ENCODE measurements around the gene KCNQ1. TPM values are rescaled to one million over a fixed set of nuclear protein-coding genes. Genes with fewer than 3 reads are reported as not detected.

KCNQ1 gene
- total and polyA plus RNA-seq, 2 of the 13 experiments (the other 11 are each of a cell fraction or from before 2014, with no cell fraction given): 0.02 to 0.08 TPM

DNA sequence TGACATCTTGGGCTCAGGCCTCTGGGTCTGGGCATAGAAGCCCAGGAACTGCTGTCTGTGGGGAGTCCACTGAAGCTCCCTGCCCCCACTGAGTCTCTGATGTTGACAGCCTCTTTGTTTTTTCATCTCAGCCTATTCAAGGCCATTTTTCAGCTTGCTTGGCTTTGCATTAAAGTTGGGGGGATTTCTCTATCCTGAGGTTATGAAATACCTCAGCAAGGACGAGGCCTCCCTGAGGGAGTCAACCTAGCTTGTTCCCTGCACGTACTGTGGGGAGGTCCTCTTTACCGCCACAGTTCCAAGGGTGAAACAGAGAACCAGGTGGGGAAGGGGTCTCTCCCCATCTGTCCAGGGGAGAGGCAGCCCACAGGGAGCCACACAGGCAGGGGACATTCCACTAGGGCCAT, 246.6 kb downstream of the KCNQ1 start (continued):
- TF ChIP-seq, protein P1, sequence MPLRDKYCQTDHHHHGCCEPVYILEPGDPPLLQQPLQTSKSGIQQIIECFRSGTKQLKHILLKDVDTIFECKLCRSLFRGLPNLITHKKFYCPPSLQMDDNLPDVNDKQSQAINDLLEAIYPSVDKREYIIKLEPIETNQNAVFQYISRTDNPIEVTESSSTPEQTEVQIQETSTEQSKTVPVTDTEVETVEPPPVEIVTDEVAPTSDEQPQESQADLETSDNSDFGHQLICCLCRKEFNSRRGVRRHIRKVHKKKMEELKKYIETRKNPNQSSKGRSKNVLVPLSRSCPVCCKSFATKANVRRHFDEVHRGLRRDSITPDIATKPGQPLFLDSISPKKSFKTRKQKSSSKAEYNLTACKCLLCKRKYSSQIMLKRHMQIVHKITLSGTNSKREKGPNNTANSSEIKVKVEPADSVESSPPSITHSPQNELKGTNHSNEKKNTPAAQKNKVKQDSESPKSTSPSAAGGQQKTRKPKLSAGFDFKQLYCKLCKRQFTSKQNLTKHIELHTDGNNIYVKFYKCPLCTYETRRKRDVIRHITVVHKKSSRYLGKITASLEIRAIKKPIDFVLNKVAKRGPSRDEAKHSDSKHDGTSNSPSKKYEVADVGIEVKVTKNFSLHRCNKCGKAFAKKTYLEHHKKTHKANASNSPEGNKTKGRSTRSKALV (CRISPR knock-in tag; IDR thresholded peaks at IDR 0.05): no peak
- no peak for TF ChIP-seq DMAP1 (CRISPR knock-in tag; IDR thresholded peaks at IDR 0.05)
- TF ChIP-seq HDAC2 (CRISPR knock-in tag; IDR thresholded peaks at IDR 0.05): peak; percentile 13; the same call in 1 of the 2 replicates
- peak; percentile 1 for TF ChIP-seq ASH2L (IDR thresholded peaks at IDR 0.05; ENCODE audit: insufficient read length, low read depth, low read length)
- TF ChIP-seq ZNF101 (CRISPR knock-in tag; IDR thresholded peaks at IDR 0.05; ENCODE audit: borderline replicate concordance, low read depth): no peak
- no peak for TF ChIP-seq BRCA1 (CRISPR knock-in tag; IDR thresholded peaks at IDR 0.05)
- TF ChIP-seq, protein P2, sequence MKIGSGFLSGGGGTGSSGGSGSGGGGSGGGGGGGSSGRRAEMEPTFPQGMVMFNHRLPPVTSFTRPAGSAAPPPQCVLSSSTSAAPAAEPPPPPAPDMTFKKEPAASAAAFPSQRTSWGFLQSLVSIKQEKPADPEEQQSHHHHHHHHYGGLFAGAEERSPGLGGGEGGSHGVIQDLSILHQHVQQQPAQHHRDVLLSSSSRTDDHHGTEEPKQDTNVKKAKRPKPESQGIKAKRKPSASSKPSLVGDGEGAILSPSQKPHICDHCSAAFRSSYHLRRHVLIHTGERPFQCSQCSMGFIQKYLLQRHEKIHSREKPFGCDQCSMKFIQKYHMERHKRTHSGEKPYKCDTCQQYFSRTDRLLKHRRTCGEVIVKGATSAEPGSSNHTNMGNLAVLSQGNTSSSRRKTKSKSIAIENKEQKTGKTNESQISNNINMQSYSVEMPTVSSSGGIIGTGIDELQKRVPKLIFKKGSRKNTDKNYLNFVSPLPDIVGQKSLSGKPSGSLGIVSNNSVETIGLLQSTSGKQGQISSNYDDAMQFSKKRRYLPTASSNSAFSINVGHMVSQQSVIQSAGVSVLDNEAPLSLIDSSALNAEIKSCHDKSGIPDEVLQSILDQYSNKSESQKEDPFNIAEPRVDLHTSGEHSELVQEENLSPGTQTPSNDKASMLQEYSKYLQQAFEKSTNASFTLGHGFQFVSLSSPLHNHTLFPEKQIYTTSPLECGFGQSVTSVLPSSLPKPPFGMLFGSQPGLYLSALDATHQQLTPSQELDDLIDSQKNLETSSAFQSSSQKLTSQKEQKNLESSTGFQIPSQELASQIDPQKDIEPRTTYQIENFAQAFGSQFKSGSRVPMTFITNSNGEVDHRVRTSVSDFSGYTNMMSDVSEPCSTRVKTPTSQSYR (CRISPR knock-in tag; IDR thresholded peaks at IDR 0.05; ENCODE audit: borderline replicate concordance): peak; percentile 82; the same call in 1 of the 2 replicates
- TF ChIP-seq NCOA2 (CRISPR knock-in tag; IDR thresholded peaks at IDR 0.05): 0 out of 2 replicates have a peak, but pooled peaks have one; percentile 43
- TF ChIP-seq KMT2A (CRISPR knock-in tag; IDR thresholded peaks at IDR 0.05): 0 out of 2 replicates have a peak, but pooled peaks have one; percentile 34
- no peak for TF ChIP-seq SIN3A (IDR thresholded peaks at IDR 0.05; ENCODE audit: borderline replicate concordance, low read depth, low read length)
- no peak for TF ChIP-seq FOXO1 (CRISPR knock-in tag; IDR thresholded peaks at IDR 0.05)
- TF ChIP-seq, protein P3, sequence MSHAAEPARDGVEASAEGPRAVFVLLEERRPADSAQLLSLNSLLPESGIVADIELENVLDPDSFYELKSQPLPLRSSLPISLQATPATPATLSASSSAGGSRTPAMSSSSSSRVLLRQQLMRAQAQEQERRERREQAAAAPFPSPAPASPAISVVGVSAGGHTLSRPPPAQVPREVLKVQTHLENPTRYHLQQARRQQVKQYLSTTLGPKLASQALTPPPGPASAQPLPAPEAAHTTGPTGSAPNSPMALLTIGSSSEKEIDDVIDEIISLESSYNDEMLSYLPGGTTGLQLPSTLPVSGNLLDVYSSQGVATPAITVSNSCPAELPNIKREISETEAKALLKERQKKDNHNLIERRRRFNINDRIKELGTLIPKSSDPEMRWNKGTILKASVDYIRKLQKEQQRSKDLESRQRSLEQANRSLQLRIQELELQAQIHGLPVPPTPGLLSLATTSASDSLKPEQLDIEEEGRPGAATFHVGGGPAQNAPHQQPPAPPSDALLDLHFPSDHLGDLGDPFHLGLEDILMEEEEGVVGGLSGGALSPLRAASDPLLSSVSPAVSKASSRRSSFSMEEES (CRISPR knock-in tag; IDR thresholded peaks at IDR 0.05): 0 out of 2 replicates have a peak, but pooled peaks have one; percentile 41
- no peak for TF ChIP-seq NFKBIZ (CRISPR knock-in tag; IDR thresholded peaks at IDR 0.05)
- peak; percentile 38; the same call in 1 of the 2 replicates for TF ChIP-seq HDAC1 (CRISPR knock-in tag; IDR thresholded peaks at IDR 0.05)
- no peak for TF ChIP-seq PCBP1 (IDR thresholded peaks at IDR 0.05; ENCODE audit: borderline replicate concordance, low read depth, low read length)
- TF ChIP-seq SALL2 (CRISPR knock-in tag; IDR thresholded peaks at IDR 0.05): no peak
- TF ChIP-seq RBM22 (optimal IDR thresholded peaks at IDR 0.05; ENCODE audit: low read length): peak; percentile 2
- TF ChIP-seq, protein P4, sequence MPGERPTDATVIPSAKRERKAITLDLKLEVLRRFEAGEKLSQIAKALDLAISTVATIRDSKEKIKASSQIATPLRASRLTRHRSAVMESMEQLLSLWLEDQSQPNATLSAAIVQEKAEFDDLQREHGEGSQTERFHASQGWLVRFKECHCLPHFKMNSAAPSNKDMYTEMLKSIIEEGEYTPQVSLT (CRISPR knock-in tag; IDR thresholded peaks at IDR 0.05; ENCODE audit: borderline replicate concordance, low read depth): no peak
- TF ChIP-seq ZNF12 (CRISPR knock-in tag; IDR thresholded peaks at IDR 0.05): peak; percentile 65; the same call in 1 of the 2 replicates
- no peak for TF ChIP-seq ZNF180 (CRISPR knock-in tag; IDR thresholded peaks at IDR 0.05; ENCODE audit: borderline replicate concordance, low read depth)
- peak; percentile 54; the same call in 1 of the 2 replicates for TF ChIP-seq GATAD2A (CRISPR knock-in tag; IDR thresholded peaks at IDR 0.05)
- TF ChIP-seq, protein P5, sequence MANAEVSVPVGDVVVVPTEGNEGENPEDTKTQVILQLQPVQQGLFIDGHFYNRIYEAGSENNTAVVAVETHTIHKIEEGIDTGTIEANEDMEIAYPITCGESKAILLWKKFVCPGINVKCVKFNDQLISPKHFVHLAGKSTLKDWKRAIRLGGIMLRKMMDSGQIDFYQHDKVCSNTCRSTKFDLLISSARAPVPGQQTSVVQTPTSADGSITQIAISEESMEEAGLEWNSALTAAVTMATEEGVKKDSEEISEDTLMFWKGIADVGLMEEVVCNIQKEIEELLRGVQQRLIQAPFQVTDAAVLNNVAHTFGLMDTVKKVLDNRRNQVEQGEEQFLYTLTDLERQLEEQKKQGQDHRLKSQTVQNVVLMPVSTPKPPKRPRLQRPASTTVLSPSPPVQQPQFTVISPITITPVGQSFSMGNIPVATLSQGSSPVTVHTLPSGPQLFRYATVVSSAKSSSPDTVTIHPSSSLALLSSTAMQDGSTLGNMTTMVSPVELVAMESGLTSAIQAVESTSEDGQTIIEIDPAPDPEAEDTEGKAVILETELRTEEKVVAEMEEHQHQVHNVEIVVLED (CRISPR knock-in tag; IDR thresholded peaks at IDR 0.05; ENCODE audit: borderline replicate concordance): no peak
- peak; percentile 42; the same call in 1 of the 2 replicates for TF ChIP-seq SOX5 (CRISPR knock-in tag; IDR thresholded peaks at IDR 0.05; ENCODE audit: borderline replicate concordance)
- no peak for TF ChIP-seq MYNN (CRISPR knock-in tag; IDR thresholded peaks at IDR 0.05; ENCODE audit: low read depth)

All from HepG2 (cell line).